ENCODE data around the gene SSH3.

DNA sequence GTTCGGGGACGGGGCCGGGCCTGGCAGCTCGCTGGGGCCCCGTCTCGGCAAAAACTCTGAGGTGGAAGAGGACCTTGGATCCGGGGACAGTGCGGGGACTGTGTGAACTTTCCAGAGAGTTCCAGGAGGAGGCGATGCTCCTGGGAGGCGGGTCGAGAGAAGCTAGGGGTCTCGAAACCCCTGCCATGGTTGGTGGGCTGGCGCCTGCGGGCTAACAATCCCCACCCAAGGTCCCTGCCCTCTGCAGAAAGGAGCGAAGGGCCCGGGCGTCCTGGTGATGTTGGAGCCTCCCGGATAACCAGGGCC lies 41.7 kb upstream of the SSH3 start:
- no peak for TF ChIP-seq TAF1 (conservative IDR thresholded peaks at IDR 0.05)
- no peak for TF ChIP-seq REST (IDR thresholded peaks at IDR 0.05)
- TF ChIP-seq RAD21 (IDR thresholded peaks at IDR 0.05): no peak
- TF ChIP-seq CTCF (IDR thresholded peaks at IDR 0.05; ENCODE audit: low read depth, low read length, missing input control): no peak
- no peak for TF ChIP-seq FOXA1 (IDR thresholded peaks at IDR 0.05)
- TF ChIP-seq SP1 (IDR thresholded peaks at IDR 0.05): no peak
- TF ChIP-seq MAX (IDR thresholded peaks at IDR 0.05): no peak
- TF ChIP-seq YY1 (IDR thresholded peaks at IDR 0.05): no peak
- TF ChIP-seq, protein P1, sequence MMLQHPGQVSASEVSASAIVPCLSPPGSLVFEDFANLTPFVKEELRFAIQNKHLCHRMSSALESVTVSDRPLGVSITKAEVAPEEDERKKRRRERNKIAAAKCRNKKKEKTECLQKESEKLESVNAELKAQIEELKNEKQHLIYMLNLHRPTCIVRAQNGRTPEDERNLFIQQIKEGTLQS (IDR thresholded peaks at IDR 0.05): no peak

Measured in liver (tissue), 3 donors.